Measurements from ENCODE around the gene TIGD1. TPM values are rescaled to one million over a fixed set of nuclear protein-coding genes. Genes with fewer than 3 reads are reported as not detected.
A peak's percentile ranks its signal among the peaks of the same experiment; 100 is the strongest.

TIGD1 gene
- total RNA-seq, 4 donors from 2014 or later = 6.7 to 11.6 (median 6.9) TPM

GRCh38 chr2:232551250-232551638, 887 bp upstream of the TIGD1 start:
- WGBS, 2 donors = 10 to 11% methylated on average over 7 of the region's 7 CpGs
- TF ChIP-seq POLR2A (IDR thresholded peaks at IDR 0.05) = no peak
- TF ChIP-seq, protein P1, sequence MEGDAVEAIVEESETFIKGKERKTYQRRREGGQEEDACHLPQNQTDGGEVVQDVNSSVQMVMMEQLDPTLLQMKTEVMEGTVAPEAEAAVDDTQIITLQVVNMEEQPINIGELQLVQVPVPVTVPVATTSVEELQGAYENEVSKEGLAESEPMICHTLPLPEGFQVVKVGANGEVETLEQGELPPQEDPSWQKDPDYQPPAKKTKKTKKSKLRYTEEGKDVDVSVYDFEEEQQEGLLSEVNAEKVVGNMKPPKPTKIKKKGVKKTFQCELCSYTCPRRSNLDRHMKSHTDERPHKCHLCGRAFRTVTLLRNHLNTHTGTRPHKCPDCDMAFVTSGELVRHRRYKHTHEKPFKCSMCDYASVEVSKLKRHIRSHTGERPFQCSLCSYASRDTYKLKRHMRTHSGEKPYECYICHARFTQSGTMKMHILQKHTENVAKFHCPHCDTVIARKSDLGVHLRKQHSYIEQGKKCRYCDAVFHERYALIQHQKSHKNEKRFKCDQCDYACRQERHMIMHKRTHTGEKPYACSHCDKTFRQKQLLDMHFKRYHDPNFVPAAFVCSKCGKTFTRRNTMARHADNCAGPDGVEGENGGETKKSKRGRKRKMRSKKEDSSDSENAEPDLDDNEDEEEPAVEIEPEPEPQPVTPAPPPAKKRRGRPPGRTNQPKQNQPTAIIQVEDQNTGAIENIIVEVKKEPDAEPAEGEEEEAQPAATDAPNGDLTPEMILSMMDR (IDR thresholded peaks at IDR 0.05) = no peak
- no peaks in the 10 kb centered on the region for H3K27me3 ChIP-seq

DNA sequence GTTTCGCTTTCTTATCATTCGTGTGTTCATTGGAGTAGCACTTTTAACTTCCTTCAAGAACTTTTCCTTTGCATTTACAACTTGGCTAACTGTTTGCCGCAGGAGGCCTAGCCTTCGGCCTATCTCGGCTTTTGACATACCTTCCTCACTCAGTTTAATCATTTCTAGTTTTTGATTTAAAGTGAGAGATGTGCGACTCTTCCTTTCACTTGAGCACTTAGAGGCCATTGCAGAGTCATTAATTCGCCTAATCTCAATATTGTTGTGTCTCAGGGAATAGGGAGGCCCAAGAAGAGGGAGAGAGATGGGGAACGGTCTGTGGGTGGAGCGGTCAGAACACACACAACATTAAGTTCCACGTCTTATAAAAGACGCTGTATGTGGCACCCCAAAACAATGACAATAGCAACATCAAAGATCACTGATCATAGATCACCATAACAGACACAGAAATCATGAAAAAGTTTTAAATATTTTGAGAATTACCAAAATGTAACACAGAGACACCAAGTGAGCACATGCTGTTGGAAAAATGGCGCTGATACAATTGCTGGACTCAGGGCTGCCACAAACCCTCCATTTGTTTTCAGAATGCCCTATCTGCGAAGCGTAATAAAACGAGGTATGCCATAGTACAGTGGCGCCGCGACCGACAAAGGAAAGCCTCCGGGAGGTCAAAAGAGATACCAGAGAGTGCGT, 553 bp downstream of the TIGD1 start:
- Histone ChIP-seq H3K27me3 (no peaks in the 10 kb centered on the region), H3K9me3 (no peaks in the 10 kb centered on the region), H3K36me3 (no peaks in the 10 kb centered on the region), H3K27ac (peak overlapping the region; percentile 75 to 99 (median 97)), H3K4me3 (replicated peaks in 1 of 3) (peak overlapping the region in 2 of 3 donors; percentile 79 to 98), H3K4me1 (peaks cover 12 to 14% of the 10 kb centered on the region in 2 donors)
- DNase-seq = no peak
- intact Hi-C loops (cut with DNase I) = no loop called here
- WGBS, 2 donors = 39 to 42% methylated on average over 21 of the region's 21 CpGs
- no peak for TF ChIP-seq POLR2A (IDR thresholded peaks at IDR 0.05)
- TF ChIP-seq, protein P1 (IDR thresholded peaks at IDR 0.05) = no peak

More at GRCh38 chr2:232551250-232551638, 887 bp upstream of the TIGD1 start:
- Histone ChIP-seq H3K36me3 (no peaks in the 10 kb centered on the region), H3K4me3 (replicated peaks in 1 of 3) (peak overlapping the region; percentile 19 to 98 (median 79)), H3K27ac (peak overlapping the region; percentile 75 to 99 (median 97)), H3K4me1 (peaks cover 12 to 14% of the 10 kb centered on the region in 2 donors), H3K9me3 (no peaks in the 10 kb centered on the region)
- no peak for DNase-seq
- intact Hi-C loops (cut with DNase I) = no loop called here

- DNase-seq = no peak
- H3K27ac ChIP-seq = no peak overlapping the region
- intact Hi-C loops (cut with DNase I) = no loop called here
- H3K4me1 ChIP-seq = peaks cover 12 to 14% of the 10 kb centered on the region in 2 donors
- WGBS, 2 donors = 97 to 98% methylated on average over 6 of the region's 6 CpGs
- no peak overlapping the region for H3K4me3 ChIP-seq (replicated peaks in 1 of 3)
- TF ChIP-seq POLR2A (IDR thresholded peaks at IDR 0.05) = no peak
- TF ChIP-seq, protein P1 (IDR thresholded peaks at IDR 0.05) = no peak
- no peaks in the 10 kb centered on the region for H3K27me3 ChIP-seq
- no peaks in the 10 kb centered on the region for H3K36me3 ChIP-seq
- H3K9me3 ChIP-seq = no peaks in the 10 kb centered on the region
These were observed 2.4 kb downstream of the TIGD1 start for GRCh38 chr2:232547991-232548390.

DNA sequence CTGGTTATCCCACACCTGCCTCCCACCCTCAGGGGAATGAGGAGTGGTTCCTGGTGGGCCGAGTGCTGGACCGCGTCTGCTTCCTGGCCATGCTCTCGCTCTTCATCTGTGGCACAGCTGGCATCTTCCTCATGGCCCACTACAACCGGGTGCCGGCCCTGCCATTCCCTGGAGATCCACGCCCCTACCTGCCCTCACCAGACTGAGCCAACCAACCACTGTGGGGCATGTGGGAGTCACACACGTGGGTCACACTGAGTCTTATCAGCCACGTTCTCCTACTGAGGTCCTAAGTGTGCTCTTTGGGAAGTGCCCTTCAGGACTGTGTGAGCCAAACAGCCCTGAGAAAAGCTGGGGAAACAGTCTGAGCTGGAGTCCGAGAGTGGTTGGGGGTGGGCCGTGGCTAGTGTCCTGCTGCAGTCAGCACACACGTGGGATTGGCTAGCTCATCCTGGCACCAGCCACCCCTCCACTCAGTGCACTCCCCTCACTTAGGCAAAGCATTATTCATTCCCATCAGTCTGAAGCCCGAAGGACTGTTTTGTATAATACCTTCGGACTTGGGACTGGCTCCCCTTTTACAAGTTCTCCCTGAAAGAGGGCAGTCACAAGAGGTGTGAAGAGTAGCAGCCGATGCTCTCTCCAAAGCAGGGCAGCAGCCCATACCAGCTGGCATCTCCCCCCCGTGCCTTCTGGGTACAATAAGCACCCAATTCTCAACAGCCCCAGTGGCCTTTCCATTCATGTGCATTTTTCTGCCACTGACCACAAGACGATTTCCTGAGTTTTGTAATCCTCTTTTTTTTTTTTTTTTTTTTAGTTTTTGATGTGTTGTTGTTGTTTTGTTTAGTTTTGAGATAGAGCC, 4.6 kb downstream of the TIGD1 start:
- Histone ChIP-seq H3K9me3 (no peaks in the 10 kb centered on the region), H3K27me3 (no peaks in the 10 kb centered on the region), H3K4me1 (no peaks in the 10 kb centered on the region), H3K4me3 (replicated peaks in 1 of 3) (no peak overlapping the region), H3K36me3 (no peaks in the 10 kb centered on the region), H3K27ac (no peak overlapping the region)
- intact Hi-C loops (cut with DNase I) = no loop called here
- no peak for DNase-seq
- WGBS, 2 donors = 87 to 92% methylated on average over 12 to 17 of the region's 17 CpGs
- TF ChIP-seq, protein P1 (IDR thresholded peaks at IDR 0.05) = no peak
- no peak for TF ChIP-seq POLR2A (IDR thresholded peaks at IDR 0.05)

GRCh38 chr2:232544674-232545073, 5.7 kb downstream of the TIGD1 start:
- no peak for TF ChIP-seq POLR2A (IDR thresholded peaks at IDR 0.05)
- TF ChIP-seq, protein P1 (IDR thresholded peaks at IDR 0.05) = no peak
- intact Hi-C loops (cut with DNase I) = no loop called here
- Histone ChIP-seq H3K36me3 (no peaks in the 10 kb centered on the region), H3K27me3 (no peaks in the 10 kb centered on the region), H3K27ac (no peak overlapping the region), H3K4me3 (replicated peaks in 1 of 3) (no peak overlapping the region), H3K4me1 (no peaks in the 10 kb centered on the region), H3K9me3 (no peaks in the 10 kb centered on the region)
- DNase-seq = no peak
- WGBS, 2 donors = 89 to 92% methylated on average over 6 of the region's 6 CpGs
